Eye (tissue), 1 donor: Measurements from ENCODE around the gene ABHD2.
"Not testable (repeated sequence)": the region's sequence is repeated elsewhere in the genome, so short reads cannot be mapped to it uniquely, and the experiment has no call there.

Experiments
- DNase-seq: peaks from one replicate; pipeline ENCODE4 v3.0.0-alpha.2; 2015

ABHD2 gene

DNA sequence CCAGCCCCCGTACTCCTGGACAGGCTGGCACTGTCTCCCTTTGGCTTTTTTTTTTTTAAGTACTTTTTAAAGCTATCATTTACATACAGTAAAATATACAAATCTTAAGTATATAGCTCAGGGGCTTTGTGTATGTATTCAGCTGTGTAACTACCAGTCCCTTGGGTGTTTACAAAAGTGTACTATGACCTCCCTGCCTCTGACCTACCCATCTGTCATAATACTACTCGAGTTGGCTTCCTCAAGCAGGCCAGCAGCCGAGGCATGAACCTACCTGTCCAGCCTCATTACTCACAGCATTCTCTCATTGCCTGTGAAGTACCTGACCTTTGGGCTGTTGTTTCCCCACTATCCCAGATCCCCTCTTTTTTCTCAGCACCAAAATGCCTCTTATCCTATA, 33.2 kb downstream of the ABHD2 start:
- no peak for DNase-seq

DNA sequence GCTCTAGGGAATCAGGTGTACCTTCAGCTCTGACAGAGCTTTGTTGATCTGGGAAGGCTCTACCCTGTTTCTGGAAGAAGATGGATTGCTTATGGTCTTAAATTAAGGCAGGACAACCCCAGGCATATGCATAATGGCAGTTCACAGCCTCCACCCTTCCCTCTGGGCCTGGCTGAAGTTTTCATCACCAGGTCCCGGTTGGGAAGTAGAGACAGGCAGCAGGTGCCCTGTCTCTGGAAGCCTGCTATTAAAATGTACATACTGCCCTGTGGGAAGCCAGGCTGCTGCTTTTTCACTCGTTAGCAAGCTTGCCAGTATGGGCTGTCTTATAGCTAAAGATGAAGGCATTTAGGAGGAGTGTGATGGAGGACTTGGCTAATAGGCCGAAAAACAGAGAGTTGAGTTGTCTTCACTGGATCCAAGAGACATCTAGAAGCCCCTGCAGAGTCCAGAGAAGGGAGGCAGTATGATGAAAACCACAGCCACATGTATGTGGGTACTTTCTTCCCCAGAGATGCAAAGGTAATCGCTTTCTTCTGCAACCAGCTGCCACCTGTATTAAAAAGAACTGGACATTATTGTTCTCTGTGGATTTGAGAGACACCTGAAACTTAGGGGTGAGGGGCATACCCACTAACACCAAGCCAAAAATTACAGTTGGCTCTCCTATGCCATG, 34.4 kb downstream of the ABHD2 start:
- DNase-seq: no peak

DNA sequence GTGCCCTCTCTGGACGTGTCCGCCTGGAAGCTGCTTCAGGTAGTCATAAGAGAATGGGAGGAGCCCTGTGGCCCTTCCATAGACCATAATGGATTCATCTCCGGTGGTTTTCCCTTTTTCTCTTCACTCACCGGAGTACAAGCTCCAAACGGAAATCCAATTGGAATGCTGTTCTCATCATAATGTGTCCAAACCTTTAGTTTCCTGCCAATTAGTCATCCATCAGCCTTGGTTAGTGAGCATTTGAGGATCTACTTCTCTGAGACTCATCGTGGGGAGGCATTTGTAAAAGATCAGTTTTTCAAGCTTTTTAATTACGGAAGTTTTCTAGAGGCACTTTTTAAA, 34.9 kb downstream of the ABHD2 start:
- no peak for DNase-seq

DNA sequence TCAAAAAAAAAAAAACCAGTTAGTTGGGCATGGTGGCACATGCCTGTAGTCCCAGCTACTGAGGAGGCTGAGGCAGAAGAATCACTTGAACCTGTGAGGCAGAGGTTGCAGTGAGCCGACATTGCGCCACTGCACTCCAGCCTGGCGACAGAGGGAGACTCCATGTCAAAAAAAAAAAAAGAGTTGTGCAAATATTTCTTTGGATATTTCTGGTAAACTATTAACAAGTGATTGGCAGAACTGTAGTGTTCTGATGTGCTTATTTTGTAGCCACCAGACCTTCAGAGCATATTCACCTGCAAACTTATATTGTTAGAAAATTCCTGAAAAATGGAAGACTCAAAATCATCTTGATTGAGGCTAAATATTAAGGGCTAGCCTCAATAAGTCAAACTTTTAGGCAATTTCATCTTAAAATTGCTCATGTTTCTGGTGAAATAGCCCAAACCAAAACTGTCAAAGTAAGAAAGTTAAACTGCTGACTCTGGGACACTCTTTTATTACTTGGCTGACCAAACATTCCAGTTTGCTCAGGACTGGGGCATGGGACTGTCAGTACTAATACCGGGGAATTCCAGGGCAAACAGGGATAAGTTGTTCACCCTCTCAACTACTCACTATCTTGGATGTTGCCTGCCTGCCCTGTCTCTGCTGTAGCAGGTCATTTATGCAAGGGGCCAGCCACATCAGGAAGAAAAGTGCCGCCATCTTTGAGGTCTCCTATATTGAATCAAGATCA, 37.0 kb downstream of the ABHD2 start:
- no peak for DNase-seq

DNA sequence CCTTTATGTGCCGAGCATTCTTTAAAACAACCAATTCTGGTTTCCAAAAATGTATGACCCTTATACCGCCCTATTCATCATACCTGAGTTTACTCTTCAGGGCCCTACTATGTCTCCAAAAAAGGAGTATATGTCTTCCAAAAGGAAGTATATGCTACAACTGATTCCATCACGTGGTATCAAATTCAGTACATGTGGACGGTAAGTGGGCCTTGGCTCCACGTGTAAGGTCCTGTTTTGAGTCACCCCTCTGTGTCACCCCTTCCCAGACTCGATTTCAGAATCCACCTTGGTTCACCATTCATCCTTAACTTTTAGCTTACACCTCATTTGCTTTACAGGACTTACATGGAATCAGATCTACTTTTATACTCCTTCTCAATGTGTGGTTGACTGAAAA, 37.8 kb downstream of the ABHD2 start:
- DNase-seq: no peak

DNA sequence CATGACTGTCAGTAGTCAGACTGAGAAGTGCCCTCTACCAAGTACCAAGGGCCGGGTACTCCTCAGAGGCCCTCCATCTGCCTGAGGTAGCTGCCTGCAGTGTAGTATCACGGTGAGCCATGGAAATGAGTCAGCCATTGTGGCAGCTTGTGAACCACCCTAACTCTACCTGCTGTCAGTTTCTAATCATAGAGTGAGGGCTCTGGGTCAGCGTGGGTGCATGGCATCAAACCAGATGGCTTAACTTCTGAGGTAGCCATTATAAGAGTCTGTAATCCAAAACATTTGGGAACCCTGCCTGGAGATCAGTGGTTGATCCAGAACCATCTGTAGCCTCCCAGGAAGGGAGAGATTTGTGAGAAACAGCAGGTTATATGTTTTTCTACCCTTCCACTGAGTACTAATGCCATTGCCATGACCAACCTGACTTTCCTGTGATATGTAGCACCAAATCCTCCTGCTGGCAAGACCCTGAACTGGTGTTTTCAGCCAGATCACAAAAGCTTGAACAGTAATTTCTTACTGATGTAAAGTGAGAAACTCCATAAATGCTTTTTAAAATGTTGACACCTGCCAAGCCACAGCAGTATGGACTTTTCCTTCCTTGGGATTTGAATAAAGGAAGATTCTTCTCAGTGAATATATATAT, 38.9 kb downstream of the ABHD2 start:
- no peak for DNase-seq

DNA sequence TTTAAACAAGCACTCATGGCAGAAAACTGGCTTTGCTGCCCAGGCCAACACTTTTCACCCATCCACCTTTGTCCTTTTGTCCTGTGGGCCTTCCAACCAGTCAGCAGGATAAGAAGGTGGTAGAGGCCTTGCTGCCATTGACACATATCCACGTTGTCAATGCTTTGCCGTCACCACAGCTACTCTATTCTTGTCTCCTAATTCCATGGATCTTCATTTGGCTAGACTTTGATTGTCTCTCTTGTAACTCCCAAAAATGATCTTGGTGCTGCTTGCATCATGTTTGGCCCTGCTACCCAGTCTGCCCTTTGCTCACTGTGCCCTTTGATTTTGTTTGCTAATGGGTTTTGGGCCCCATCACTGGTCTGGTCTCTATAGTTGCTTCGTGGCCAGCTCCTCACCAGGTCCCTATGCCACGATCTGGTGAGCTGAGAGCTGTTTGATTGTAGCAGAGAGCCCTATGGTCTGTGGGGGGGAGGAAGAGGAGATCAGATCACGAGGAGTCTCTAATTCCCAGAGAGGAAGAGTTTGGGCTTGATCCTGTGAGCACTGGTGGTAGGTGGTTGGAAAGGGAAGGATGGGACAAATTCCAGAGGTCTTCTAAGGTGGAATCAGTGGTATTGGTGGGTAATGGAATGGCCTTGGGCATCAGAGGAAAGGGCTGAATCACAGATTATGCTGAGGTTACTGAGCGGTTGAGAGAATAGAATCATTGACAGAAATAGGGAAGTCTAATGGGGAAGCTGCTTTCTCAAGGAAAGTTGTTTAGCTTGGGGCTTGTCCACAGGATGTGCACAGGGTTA, 40.3 kb downstream of the ABHD2 start:
- no peak for DNase-seq

DNA sequence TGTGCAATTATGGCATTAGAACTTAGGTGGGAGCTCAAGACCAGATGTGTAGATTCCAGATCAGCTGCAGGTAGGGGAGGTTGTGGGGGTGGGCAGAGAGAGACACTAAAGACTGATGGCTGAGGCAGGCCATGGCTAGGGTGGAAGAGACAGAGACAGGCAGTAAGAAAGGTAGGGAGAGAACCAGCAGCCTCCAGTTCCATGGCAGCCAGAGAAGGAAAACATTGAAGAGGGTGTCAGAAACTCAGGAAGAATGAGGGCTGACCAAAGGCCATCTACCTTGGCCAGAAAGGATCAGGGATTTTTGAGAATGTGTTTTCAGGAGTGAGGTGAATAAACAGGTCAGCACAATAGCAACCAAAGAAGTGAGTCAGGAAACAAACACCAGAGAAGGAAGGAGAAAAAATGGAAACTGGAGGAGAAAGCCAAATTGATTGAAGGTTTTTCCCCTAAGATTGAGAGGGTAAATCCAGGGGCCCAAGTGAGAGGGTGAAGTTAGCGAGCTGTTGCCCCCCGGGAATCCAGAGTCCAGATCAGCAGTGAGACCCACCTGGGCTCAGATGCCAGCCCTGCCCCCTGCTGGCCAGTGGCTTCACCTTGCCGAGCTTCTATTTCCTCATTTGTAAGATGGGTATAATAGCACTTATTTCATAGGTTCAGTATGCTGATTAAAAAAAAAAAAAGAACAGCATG, 41.0 kb downstream of the ABHD2 start:
- no peak for DNase-seq

DNA sequence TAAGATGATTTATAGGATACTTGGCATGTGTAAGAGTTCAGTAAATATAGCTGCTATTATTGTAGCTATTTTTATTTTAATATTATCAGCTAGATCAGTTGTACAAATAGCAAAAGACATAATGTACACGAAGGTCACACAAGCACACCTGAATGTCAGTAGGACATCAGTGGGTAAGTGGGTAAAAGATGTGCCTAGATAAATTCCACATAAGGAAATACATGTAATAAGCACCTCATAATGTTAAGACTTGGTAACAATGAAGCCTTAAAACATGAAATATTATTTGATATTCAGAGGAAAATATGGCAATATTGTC, 41.5 kb downstream of the ABHD2 start:
- DNase-seq: no peak

DNA sequence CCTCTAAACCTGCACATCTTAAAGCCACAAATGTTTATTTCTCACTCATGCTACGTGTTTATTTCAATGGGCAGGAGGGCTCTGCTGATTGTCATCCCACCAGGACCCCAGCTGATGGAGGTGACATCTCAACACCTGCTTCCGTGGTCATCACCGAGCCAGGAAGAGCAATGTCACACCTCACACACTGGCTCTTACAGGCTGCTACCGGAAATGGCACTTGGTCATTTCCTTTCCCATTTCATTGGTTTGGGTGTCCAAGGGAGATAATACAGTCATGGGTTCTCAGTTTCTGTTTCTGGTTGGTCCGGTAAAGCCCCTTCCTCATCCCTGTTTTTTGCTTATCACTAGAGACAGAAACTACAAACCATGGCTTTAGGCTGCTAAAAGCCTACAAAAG, 41.9 kb downstream of the ABHD2 start:
- DNase-seq: no peak

DNA sequence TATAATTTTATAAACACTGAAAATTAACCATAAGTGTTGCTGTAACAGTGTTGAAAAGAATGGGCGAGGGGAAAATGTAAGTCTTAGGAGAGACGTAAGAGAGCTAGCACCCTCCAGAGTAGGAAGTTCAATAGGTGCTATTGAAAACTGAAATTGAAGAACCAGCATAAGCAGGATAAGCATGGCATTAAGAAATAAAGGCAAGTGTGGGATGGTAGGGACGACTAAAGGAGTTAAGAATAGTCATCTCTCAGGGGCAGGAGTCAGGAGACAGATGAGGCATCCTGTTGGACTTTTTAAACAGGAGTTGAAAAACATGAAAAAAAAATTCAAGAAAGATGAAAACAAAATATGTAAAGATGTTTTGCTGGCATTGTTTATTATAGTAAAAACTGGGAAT, 43.5 kb downstream of the ABHD2 start:
- DNase-seq: no peak

DNA sequence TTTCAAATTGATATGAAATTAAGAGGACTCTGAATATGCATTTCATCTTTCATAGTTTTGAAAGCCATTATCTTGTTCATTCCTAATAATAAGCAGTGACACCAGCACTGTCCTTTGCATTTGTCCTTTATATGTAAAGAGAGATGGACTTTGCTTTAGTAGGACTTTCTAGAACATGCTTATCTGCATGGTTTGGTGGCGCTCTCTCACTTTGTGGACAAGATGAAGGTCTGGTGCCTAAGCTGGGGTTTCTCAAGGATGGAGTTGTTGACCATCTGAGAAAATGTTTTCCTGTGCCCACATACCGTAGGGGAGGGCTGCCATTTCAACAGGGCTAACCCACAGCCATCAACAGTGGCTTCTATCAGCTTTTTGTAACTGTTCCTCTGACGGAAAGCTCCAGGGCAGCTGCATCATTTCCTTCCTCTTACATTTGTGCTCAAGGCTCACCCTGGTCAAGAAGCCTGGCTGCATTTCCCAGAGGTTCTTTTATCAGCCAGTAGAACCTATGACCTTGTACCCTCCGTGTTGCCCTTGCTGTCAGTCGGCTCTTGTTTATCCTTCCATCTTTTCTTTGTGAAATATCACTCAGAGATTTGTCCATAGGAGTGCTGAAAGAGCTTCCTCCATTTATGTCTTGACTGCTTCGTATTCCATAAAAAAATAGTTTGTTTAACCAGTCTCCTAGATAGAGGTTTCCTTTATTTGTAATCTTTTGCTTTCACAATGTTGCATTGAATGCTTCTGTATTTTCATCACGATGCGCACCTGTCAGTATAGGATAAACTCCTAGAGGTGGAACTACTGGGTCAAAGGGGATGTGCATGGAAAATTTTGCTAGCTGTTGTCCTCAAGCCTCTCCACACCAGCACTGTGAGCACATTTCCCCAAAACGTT, 44.6 kb downstream of the ABHD2 start:
- no peak for DNase-seq

DNA sequence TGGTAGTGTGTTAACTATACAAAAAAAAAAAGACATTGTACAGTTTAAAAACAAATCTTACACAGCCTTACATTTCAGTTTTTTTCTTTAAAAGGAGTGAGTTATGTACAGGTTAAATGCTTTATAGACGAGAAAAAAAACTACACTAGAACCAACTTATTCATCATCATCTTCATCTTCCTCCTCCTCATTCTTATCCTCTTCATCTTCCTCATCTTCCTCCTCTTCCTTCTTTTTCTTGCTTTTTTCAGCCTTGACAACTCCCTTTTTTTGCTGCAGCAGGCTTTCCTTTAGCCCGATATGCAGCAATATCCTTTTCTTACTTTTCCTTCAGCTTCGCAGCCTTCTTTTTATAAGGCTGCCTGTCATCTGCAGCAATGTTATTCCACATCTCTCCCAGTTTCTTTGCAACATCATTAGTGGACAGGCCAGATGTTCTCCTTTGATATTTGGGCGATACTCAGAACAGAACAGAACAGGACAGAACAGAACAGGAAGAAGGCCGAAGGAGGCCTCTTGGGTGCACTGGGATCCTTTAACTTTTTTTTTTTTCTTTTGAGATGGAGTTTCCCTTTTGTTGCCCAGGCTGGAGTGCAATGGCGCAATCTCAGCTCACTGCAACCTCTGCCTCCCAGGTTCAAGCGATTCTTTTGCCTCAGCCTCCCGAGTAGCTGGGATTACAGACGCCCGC, 47.3 kb downstream of the ABHD2 start:
- not testable (repeated sequence) for DNase-seq

DNA sequence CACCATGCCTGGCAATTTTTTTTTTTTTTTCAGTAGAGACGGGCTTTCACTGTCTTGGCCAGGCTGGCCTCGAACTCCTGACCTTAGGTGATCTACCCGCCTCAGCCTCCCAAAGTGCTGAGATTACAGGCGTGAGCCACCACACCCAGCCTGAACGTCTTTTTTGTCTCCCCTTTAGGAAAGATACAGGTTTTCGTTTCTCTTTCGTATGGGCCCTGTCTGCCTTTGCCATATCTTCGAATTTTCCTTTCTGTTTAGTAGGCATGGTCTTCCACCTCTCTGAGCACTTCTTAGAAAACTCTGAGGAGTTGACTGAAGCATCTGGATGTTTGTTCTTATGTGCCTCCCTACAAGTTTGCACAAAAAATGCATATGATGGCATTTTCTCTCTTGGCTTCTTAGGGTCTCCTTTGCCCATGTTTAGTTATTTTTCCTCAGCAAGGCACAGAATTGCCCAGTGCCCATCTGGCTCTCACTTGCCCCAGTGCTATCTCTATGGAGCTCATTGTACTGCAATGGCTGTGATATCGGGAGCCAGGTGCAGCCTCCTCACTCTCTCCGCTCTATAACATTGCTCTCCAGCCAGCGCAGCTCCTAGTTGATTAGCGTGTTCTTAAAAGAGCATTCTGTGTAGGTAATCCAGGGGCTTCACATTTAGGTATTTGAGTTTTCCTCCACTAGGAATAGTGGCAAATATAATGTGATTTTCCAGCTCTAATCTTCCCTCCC, 48.0 kb downstream of the ABHD2 start:
- DNase-seq: no peak

DNA sequence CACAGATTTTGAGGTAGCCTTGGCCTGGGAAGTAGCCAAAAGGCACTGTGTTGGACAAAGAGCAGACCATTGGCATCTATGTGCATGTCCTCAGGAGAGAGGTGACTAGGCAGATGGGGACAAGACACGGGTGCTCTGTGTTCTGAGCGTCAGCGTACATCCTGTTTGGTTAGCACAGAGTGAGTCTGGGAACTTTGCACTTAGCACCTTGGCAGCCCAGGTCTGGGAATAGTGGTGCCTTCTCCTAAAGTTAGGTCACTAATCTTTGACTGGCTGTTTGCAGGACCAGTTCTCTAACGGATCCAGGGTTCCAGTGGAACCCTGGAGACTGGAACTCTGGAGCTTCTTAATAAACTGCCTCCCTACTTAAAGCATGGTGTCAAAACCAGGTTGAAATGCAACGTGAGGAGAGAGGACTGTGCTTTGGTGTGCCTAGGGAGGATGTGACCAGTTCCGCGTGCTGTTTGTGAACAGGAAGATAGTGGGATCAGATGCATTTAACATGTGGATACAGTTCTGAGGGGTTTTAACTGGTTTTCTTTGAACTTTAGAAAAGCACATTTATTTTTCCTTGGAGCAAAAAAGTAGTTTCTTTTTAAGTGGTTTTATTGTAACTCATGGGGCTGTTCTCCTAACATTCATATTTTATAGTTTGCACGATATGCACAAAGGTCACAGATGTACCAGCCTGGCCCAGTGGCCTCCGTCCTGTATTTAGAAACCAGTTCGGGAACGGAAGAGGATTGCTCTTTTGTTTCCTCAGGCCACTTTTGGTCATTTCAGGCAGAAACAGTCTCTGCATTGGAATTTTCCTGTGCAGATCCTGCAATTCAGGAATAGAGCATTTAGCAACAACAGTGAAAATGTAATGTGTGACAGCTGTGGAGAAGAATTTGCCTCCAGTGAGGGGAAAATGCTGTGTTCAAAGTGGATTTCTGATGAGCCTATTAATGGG, 48.8 kb downstream of the ABHD2 start:
- DNase-seq: peak; percentile 35

DNA sequence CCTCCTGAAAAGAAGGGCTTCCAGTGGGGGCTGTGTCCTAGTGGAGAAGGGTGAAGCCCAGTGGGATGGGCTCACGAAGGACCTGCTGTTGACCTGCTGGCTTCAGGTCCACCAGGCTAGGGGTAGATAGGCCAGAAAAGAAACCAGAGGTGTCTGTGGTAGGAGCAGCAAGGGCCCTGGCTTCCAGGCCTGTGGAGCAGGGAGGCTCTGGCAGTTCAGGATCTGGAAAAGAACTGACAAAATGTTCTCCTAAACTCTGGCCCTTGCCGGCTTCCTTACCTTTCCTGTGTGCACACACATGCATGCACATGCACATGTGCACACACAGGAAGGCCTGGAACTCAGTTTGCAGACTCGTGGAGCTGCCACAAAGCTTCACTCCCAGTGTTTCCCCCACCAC, 49.7 kb downstream of the ABHD2 start:
- no peak for DNase-seq

DNA sequence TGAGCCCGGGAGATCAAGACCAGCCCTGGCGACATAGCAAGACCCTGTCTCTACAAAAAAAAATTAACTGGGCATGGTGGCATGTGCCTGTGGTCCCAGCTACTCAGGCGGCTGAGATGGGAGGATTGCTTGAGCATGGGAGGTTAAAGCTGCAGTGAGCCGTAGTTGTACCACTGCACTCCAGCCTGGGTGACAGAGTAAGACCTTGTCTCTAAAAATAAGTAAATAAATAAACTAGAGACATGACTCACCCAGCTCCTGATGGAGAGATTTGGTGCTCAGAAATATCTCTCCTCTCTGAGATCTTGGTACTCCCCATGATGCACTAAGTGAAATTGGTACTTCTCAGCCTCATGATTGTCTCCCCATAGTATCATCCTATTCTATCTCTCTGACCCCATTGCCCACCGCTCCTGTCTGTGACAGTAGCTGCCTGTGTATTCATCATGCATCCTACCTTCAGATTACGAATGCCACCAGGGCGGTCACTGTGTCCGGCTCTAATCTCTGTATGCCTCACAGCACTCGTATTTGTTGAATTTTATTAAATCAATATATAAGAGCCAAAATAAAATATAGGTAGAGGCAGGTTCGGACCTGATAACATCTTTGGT, 50.9 kb downstream of the ABHD2 start:
- DNase-seq: no peak

DNA sequence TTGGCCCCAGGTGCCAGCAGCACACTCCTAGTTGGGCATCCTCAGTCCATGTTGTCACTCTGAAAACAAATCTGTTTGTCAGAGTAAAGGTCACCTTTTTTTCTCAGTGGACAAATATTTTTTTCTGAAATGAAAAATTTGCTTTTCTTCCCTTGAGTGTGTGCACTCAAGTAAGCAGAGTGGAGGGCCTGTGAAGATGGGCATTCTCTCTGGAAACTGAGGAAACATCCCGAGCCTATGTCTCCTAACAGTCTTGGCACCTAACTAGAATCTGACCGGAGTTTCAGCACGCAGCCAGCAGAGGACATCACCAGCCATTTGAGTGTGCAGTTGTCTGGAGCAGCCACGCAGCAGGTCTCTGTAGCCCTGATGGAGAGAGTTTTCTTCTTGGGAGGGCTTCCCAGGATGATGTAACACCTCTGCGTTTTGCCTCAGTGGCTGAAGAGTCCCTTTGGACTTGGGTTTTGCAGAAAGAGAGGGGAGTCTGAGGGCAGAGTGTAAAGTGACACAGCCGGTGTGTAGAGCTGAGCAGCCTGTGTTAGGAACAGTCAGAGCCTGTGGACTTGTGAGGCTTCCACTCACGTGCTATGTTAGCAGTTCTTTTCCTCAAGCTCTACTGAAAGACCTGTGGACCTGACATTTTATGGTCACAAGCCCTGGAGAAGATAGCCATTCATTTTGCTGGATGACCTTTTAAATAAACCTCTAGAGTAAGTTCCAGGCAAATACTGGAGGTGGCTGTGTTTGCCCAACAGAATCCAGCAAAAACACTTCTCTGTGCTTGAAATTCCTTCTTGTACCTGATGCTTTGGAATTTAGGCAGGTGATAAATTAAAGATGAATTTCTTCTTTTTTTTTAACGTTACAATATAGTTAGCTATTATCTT, 51.6 kb downstream of the ABHD2 start:
- no peak for DNase-seq
